Measurements from ENCODE around the gene GRB14.

Gene GRB14

GRCh38 chr2:164595031-164595430 lies 26.3 kb downstream of the GRB14 start:
- no peak overlapping the region for H3K27ac ChIP-seq
- TF ChIP-seq ZFX (IDR thresholded peaks at IDR 0.05; ENCODE audit: borderline replicate concordance), result no peak
- TF ChIP-seq CTCF (IDR thresholded peaks at IDR 0.05), result no peak

GRCh38 chr2:164593959-164594358 lies 27.3 kb downstream of the GRB14 start:
- no peak overlapping the region for H3K27ac ChIP-seq
- TF ChIP-seq CTCF (IDR thresholded peaks at IDR 0.05), result no peak
- TF ChIP-seq ZFX (IDR thresholded peaks at IDR 0.05; ENCODE audit: borderline replicate concordance), result no peak

GRCh38 chr2:164593541-164593940 lies 27.7 kb downstream of the GRB14 start:
- no peak overlapping the region for H3K27ac ChIP-seq
- TF ChIP-seq CTCF (IDR thresholded peaks at IDR 0.05) (no peak), ZFX (IDR thresholded peaks at IDR 0.05; ENCODE audit: borderline replicate concordance) (no peak)

- H3K27ac ChIP-seq, result no peak overlapping the region
- TF ChIP-seq CTCF (IDR thresholded peaks at IDR 0.05) (no peak), ZFX (IDR thresholded peaks at IDR 0.05; ENCODE audit: borderline replicate concordance) (no peak)
Observed at GRCh38 chr2:164589522-164589921, 31.8 kb downstream of the GRB14 start.

- H3K27ac ChIP-seq, result no peak overlapping the region
- no peak for TF ChIP-seq ZFX (IDR thresholded peaks at IDR 0.05; ENCODE audit: borderline replicate concordance)
- TF ChIP-seq CTCF (IDR thresholded peaks at IDR 0.05), result no peak
Observed at GRCh38 chr2:164581050-164581449, 40.2 kb downstream of the GRB14 start.

- no peak for TF ChIP-seq CTCF (IDR thresholded peaks at IDR 0.05)
- TF ChIP-seq ZFX (IDR thresholded peaks at IDR 0.05; ENCODE audit: borderline replicate concordance), result no peak
- H3K27ac ChIP-seq, result no peak overlapping the region
Observed at GRCh38 chr2:164574931-164575330, 46.4 kb downstream of the GRB14 start.

GRCh38 chr2:164570475-164570874 lies 50.8 kb downstream of the GRB14 start:
- H3K27ac ChIP-seq, result no peak overlapping the region
- TF ChIP-seq CTCF (IDR thresholded peaks at IDR 0.05), result no peak
- no peak for TF ChIP-seq ZFX (IDR thresholded peaks at IDR 0.05; ENCODE audit: borderline replicate concordance)
